ENCODE measurements around the gene ZNF282. TPM values are rescaled to one million over a fixed set of nuclear protein-coding genes. Genes with fewer than 3 reads are reported as not detected.

Gene ZNF282
- total RNA-seq, 2 donors from 2014 or later = 10.7 to 12.1 TPM

DNA sequence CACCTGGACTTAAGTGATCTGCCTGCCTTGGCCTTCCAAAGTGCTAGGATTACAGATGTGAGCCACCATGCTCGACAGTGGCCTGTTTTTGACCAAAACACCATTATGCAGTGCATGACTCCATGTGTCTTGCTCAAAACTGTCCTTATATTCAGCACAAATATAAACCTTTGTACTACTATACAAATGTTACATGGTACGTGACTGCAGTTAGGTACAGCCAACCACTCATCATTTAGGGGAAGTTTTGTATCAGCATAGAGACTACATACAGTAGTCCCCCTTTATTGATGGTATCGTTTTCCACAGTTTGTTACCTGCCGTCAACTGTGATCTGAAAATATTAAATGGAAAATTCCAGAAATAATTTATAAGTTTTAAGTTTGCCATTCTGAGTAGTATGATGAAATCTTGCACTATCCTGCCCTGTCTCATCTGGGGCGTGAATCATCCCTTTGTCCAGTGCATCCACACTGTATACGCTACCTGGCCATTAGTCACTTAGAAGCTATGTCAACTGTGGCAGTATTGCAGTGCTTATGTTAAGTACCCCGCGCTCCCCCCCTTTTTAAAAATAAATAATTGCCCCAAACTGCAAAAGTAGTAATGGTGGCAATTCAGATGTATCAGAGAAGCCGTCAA lies 23.3 kb upstream of the ZNF282 start:
- Histone ChIP-seq H3K36me3 (peaks cover 58% of the 10 kb centered on the region), H3K4me3 (no peak overlapping the region), H3K9me3 (no peaks in the 10 kb centered on the region), H3K27ac (no peak overlapping the region), H3K27me3 (no peaks in the 10 kb centered on the region), H3K4me1 (no peaks in the 10 kb centered on the region)
- DNase-seq (ENCODE audit: low spot score) = no peak
- TF ChIP-seq, protein P1, sequence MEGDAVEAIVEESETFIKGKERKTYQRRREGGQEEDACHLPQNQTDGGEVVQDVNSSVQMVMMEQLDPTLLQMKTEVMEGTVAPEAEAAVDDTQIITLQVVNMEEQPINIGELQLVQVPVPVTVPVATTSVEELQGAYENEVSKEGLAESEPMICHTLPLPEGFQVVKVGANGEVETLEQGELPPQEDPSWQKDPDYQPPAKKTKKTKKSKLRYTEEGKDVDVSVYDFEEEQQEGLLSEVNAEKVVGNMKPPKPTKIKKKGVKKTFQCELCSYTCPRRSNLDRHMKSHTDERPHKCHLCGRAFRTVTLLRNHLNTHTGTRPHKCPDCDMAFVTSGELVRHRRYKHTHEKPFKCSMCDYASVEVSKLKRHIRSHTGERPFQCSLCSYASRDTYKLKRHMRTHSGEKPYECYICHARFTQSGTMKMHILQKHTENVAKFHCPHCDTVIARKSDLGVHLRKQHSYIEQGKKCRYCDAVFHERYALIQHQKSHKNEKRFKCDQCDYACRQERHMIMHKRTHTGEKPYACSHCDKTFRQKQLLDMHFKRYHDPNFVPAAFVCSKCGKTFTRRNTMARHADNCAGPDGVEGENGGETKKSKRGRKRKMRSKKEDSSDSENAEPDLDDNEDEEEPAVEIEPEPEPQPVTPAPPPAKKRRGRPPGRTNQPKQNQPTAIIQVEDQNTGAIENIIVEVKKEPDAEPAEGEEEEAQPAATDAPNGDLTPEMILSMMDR (IDR thresholded peaks at IDR 0.05) = no peak

DNA sequence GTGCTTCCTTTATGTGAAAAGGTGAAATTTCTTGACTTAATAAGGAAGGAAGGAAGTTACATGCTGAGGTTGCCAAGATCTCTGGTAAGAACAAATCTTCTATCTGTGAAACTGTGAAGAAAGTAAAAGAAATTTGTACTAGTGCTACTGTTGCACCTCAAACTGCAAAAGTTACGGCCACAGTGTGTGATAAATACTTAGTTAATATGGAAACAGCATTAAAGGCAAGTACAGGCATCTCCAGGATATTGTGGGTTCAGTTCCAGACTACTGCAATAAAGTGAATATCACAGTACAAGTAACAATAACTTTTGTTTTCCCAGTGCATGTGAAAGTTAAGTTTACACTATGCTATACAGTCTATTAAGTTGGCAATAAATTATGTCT lies 22.8 kb upstream of the ZNF282 start:
- Histone ChIP-seq H3K9me3 (no peaks in the 10 kb centered on the region), H3K4me3 (no peak overlapping the region), H3K27ac (no peak overlapping the region), H3K4me1 (no peaks in the 10 kb centered on the region), H3K36me3 (peaks cover 58% of the 10 kb centered on the region), H3K27me3 (no peaks in the 10 kb centered on the region)
- TF ChIP-seq, protein P1 (IDR thresholded peaks at IDR 0.05) = no peak
- no peak for DNase-seq (ENCODE audit: low spot score)

DNA sequence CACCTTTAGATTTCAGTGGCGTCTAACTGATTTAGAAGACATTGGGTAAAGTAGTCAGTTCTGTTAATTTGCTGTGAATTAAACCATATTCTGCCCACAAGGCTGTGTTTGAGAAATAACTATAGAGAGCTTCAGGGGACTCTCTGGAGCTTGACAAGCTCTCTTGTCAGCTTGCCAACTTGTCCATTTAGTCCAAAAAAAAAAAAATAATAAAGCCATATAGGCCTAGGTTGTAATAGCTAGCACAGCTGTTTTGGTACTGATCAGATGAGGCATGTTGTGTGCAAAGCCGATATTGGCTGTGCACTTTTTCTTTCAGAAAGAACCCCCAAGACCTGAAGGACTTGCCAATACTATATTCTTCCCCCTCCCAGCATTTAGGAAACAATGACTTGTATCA lies 20.2 kb upstream of the ZNF282 start:
- Histone ChIP-seq H3K27ac (no peak overlapping the region), H3K27me3 (no peaks in the 10 kb centered on the region), H3K36me3 (peaks cover 64% of the 10 kb centered on the region), H3K9me3 (no peaks in the 10 kb centered on the region), H3K4me1 (no peaks in the 10 kb centered on the region), H3K4me3 (no peak overlapping the region)
- no peak for DNase-seq (ENCODE audit: low spot score)
- TF ChIP-seq, protein P1 (IDR thresholded peaks at IDR 0.05) = no peak

DNA sequence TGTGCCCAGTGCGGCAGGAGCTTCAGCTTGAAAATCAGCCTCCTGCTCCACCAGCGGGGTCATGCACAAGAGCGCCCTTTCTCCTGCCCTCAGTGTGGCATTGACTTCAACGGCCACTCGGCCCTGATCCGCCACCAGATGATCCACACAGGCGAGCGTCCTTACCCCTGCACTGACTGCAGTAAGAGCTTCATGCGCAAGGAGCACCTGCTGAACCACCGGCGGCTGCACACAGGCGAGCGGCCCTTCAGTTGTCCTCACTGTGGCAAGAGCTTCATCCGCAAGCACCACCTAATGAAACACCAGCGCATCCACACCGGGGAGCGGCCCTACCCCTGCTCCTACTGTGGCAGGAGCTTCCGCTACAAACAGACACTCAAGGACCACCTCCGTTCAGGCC lies 16.1 kb upstream of the ZNF282 start:
- Histone ChIP-seq H3K27ac (no peak overlapping the region), H3K27me3 (no peaks in the 10 kb centered on the region), H3K9me3 (no peaks in the 10 kb centered on the region), H3K36me3 (peaks cover 50% of the 10 kb centered on the region), H3K4me3 (no peak overlapping the region), H3K4me1 (peaks cover 0 to 10% of the 10 kb centered on the region in 2 donors)
- DNase-seq (ENCODE audit: low spot score) = no peak
- TF ChIP-seq, protein P1 (IDR thresholded peaks at IDR 0.05) = no peak

DNA sequence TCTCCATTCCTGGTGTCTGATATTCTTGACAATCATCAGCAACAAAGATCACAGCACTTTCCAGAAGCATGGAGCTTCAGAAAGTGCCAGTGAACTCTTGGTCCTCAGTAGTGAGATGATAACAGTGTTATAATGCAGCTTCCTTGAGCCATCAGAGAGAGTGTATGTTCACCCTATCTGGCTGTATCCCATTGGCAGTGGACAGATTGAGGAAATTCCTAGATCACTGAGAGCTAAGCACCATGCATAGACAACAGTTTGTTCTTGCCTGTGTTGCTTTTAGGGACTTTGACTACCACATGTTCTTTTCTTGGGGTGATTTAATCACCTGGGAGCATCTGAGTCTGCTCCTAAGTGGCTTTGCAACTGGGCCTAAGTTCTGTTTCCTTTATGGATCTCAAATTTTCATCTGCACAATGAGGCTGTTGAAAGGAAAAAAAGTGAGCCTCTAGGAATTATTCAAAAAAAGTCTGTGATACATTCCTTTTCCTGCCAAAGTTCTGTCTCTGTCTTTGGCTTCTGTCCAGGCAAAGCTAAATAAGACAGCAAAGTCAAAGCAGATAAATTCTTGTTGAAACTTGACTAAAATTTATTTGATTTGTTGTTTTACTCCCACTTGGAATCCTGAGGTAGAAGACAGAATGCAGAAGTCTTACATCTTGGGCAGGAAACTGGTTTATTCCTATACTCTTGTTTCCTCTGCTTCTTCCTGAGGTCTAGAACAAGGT lies 14.5 kb upstream of the ZNF282 start:
- H3K36me3 ChIP-seq = peaks cover 47% of the 10 kb centered on the region
- peaks cover 0 to 10% of the 10 kb centered on the region in 2 donors for H3K4me1 ChIP-seq
- H3K27me3 ChIP-seq = no peaks in the 10 kb centered on the region
- DNase-seq (ENCODE audit: low spot score) = no peak
- TF ChIP-seq, protein P1 (IDR thresholded peaks at IDR 0.05) = no peak
- no peak overlapping the region for H3K4me3 ChIP-seq
- no peaks in the 10 kb centered on the region for H3K9me3 ChIP-seq
- H3K27ac ChIP-seq = no peak overlapping the region
